HepG2 (cell line): Measurements from ENCODE around the gene CAP2.

Source experiments
- MAZ ChIP-seq, 2 experiments: sonication (generic) in 1 of 2; formaldehyde crosslinking in 1 of 2; IDR thresholded peaks; 2 replicates each; pipeline versions ENCODE4 v1.5.0 to v1.6.1; 2012 to 2020; ENCODE audit warnings: low read depth in 2 of 2, mild to moderate bottlenecking in 2 of 2, borderline replicate concordance in 1 of 2, improper control_type of control experiment in 1 of 2, low read length in 1 of 2, missing genetic modification reagents in 1 of 2, moderate library complexity in 1 of 2
- SP1 ChIP-seq, 2 experiments: fragments of 450-650 bp in 1 of 2; sonication (generic) in 1 of 2; formaldehyde crosslinking in 1 of 2; IDR thresholded peaks; 2 replicates each; pipeline versions ENCODE4 v1.4.0 to v1.6.1; 2016 to 2020; ENCODE audit warnings: missing genetic modification reagents in 1 of 2
- ZKSCAN5 ChIP-seq: sonication (generic); formaldehyde crosslinking; IDR thresholded peaks from 2 replicates; pipeline ENCODE4 v1.5.1; 2020; ENCODE audit warnings: mild to moderate bottlenecking, missing genetic modification reagents
- ZNF468 ChIP-seq: sonication (generic); formaldehyde crosslinking; IDR thresholded peaks from 2 replicates; pipeline ENCODE4 v1.8.0; 2022; ENCODE audit warnings: mild to moderate bottlenecking, moderate library complexity, missing genetic modification reagents
- TF ChIP-seq, protein P1 (sequence below): sonication (generic); formaldehyde crosslinking; IDR thresholded peaks from 2 replicates; pipeline ENCODE4 v1.4.0; 2020; ENCODE audit warnings: mild to moderate bottlenecking, missing genetic modification reagents
- TF ChIP-seq, protein P2 (sequence below): sonication (generic); formaldehyde crosslinking; IDR thresholded peaks from 2 replicates; pipeline ENCODE4 v1.5.0; 2020; ENCODE audit warnings: mild to moderate bottlenecking, missing genetic modification reagents, borderline replicate concordance
- TF ChIP-seq, protein P3 (sequence below): IDR thresholded peaks from 2 replicates; pipeline ENCODE4 v1.6.1; 2016; ENCODE audit warnings: missing compliant biosample characterization, missing genetic modification reagents, borderline replicate concordance
- TF ChIP-seq, protein P4 (sequence below), 2 experiments: IDR thresholded peaks; 2 replicates each; pipeline ENCODE4 v1.6.1; 2011 to 2012; ENCODE audit warnings: low read length in 2 of 2, borderline replicate concordance in 1 of 2, low read depth in 1 of 2, mild to moderate bottlenecking in 1 of 2, moderate library complexity in 1 of 2

DNA sequence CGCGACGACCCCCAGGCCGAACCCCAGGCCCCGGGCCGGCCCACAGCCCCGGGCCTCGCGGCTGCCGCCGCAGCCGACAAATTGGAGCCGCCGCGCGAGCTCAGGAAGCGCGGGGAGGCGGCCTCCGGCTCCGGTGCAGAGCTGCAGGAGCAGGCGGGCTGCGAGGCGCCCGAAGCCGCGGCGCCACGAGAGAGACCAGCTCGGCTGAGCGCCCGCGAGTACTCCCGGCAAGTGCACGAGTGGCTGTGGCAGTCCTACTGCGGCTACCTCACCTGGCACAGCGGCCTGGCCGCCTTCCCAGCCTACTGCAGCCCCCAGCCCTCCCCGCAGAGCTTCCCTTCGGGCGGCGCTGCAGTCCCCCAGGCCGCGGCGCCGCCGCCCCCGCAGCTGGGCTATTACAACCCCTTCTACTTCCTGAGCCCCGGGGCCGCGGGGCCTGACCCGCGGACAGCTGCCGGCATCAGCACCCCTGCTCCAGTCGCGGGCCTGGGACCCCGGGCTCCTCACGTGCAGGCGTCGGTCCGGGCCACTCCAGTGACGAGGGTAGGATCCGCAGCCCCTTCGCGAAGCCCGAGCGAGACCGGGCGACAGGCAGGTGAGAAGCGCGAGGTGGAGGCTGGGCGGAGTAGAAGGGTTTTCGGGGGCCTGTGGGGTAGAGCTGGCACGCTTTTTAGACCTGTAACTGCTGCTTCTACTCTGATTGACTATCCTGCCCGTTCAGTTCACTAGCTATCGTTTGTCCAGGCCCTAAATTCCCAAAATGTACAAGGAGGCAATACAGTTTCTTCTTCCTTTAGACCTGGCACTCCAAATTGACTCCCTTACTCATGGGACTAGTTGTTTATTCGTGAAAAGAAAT lies 207.4 kb downstream of the CAP2 start:
- TF ChIP-seq ZNF468 (CRISPR knock-in tag): peak; percentile 77; the same call in 1 of the 2 replicates
- no peak for TF ChIP-seq MAZ (IDR thresholded peaks at IDR 0.05; ENCODE audit: borderline replicate concordance, low read depth, low read length)
- TF ChIP-seq MAZ (CRISPR knock-in tag; IDR thresholded peaks at IDR 0.05; ENCODE audit: low read depth): no peak
- TF ChIP-seq SP1 (IDR thresholded peaks at IDR 0.05): no peak
- TF ChIP-seq SP1 (CRISPR knock-in tag; IDR thresholded peaks at IDR 0.05): no peak
- TF ChIP-seq, protein P1, sequence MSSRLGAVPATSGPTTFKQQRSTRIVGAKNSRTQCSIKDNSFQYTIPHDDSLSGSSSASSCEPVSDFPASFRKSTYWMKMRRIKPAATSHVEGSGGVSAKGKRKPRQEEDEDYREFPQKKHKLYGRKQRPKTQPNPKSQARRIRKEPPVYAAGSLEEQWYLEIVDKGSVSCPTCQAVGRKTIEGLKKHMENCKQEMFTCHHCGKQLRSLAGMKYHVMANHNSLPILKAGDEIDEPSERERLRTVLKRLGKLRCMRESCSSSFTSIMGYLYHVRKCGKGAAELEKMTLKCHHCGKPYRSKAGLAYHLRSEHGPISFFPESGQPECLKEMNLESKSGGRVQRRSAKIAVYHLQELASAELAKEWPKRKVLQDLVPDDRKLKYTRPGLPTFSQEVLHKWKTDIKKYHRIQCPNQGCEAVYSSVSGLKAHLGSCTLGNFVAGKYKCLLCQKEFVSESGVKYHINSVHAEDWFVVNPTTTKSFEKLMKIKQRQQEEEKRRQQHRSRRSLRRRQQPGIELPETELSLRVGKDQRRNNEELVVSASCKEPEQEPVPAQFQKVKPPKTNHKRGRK: no peak
- TF ChIP-seq, protein P2, sequence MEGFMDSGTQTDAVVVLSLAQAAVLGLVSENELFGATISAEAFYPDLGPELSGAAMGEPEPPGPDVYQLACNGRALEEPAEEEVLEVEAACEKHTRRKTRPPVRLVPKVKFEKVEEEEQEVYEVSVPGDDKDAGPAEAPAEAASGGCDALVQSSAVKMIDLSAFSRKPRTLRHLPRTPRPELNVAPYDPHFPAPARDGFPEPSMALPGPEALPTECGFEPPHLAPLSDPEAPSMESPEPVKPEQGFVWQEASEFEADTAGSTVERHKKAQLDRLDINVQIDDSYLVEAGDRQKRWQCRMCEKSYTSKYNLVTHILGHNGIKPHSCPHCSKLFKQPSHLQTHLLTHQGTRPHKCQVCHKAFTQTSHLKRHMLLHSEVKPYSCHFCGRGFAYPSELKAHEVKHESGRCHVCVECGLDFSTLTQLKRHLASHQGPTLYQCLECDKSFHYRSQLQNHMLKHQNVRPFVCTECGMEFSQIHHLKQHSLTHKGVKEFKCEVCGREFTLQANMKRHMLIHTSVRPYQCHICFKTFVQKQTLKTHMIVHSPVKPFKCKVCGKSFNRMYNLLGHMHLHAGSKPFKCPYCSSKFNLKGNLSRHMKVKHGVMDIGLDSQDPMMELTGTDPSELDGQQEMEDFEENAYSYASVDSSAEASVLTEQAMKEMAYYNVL (CRISPR knock-in tag): no peak
- TF ChIP-seq ZKSCAN5: no peak
- TF ChIP-seq, protein P3, sequence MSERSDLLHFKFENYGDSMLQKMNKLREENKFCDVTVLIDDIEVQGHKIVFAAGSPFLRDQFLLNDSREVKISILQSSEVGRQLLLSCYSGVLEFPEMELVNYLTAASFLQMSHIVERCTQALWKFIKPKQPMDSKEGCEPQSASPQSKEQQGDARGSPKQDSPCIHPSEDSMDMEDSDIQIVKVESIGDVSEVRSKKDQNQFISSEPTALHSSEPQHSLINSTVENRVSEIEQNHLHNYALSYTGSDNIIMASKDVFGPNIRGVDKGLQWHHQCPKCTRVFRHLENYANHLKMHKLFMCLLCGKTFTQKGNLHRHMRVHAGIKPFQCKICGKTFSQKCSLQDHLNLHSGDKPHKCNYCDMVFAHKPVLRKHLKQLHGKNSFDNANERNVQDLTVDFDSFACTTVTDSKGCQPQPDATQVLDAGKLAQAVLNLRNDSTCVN: peak; percentile 77
- TF ChIP-seq, protein P4, sequence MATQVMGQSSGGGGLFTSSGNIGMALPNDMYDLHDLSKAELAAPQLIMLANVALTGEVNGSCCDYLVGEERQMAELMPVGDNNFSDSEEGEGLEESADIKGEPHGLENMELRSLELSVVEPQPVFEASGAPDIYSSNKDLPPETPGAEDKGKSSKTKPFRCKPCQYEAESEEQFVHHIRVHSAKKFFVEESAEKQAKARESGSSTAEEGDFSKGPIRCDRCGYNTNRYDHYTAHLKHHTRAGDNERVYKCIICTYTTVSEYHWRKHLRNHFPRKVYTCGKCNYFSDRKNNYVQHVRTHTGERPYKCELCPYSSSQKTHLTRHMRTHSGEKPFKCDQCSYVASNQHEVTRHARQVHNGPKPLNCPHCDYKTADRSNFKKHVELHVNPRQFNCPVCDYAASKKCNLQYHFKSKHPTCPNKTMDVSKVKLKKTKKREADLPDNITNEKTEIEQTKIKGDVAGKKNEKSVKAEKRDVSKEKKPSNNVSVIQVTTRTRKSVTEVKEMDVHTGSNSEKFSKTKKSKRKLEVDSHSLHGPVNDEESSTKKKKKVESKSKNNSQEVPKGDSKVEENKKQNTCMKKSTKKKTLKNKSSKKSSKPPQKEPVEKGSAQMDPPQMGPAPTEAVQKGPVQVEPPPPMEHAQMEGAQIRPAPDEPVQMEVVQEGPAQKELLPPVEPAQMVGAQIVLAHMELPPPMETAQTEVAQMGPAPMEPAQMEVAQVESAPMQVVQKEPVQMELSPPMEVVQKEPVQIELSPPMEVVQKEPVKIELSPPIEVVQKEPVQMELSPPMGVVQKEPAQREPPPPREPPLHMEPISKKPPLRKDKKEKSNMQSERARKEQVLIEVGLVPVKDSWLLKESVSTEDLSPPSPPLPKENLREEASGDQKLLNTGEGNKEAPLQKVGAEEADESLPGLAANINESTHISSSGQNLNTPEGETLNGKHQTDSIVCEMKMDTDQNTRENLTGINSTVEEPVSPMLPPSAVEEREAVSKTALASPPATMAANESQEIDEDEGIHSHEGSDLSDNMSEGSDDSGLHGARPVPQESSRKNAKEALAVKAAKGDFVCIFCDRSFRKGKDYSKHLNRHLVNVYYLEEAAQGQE (IDR thresholded peaks at IDR 0.05; ENCODE audit: borderline replicate concordance in 1 of 2, low read depth in 1 of 2, low read length in 2 of 2): no peak
